GM12801 (cell line): ENCODE data around the gene NFE2.

Experiments
- TF ChIP-seq, protein P1 (sequence below): IDR thresholded peaks from one replicate; pipeline ENCODE4 v1.5.1; 2011; ENCODE audit warnings: control low read depth; ENCODE audit not compliant: insufficient read length; ENCODE audit errors: extremely low read depth

NFE2 gene

DNA sequence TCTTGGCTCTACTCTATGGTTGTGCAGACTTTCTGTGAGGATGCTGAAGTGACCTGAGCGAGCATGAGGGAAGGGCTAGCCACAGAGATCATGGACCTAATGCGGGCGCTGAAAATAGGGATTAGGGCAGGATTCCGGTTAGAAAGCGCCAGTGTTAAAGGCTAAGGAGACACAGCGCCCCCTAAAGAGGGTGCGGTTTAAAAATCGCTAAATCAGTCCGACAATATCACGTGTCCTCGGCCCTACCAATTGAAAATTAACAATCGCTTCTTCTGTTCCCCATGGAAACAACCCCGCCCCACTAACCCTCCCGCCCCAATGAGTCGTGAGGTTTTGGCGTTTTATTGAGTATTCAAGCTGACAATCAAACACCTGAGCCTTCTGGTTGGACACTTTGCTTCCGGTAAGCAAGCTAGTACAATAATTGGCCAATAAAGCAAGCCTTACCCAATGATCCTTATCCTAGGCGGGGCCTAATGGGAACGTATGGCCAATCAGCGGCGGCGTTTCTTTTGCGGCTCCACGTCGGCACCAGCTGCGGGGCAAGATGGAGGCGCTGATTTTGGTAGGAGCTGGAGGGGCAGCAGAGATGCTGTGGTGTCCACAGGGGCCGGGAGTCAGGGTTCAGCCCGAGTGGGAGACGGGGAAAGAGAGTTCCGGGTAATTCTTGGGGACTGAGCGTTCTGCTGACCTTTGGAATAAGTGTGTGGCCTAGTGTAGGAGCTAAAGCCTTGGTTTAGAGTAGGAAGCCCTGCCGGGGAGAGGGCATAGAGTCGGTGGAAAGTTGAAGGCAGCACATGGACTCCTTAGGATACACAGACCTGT is 24.0 kb upstream of the NFE2 start, which contains the start of gene COPZ1:
Gene COPZ1 (plus strand): TSS at position 515 of the 825 bp plus-strand sequence. CDS start 33 bp downstream, at position 548.
- TF ChIP-seq, protein P1, sequence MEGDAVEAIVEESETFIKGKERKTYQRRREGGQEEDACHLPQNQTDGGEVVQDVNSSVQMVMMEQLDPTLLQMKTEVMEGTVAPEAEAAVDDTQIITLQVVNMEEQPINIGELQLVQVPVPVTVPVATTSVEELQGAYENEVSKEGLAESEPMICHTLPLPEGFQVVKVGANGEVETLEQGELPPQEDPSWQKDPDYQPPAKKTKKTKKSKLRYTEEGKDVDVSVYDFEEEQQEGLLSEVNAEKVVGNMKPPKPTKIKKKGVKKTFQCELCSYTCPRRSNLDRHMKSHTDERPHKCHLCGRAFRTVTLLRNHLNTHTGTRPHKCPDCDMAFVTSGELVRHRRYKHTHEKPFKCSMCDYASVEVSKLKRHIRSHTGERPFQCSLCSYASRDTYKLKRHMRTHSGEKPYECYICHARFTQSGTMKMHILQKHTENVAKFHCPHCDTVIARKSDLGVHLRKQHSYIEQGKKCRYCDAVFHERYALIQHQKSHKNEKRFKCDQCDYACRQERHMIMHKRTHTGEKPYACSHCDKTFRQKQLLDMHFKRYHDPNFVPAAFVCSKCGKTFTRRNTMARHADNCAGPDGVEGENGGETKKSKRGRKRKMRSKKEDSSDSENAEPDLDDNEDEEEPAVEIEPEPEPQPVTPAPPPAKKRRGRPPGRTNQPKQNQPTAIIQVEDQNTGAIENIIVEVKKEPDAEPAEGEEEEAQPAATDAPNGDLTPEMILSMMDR, result no peak

DNA sequence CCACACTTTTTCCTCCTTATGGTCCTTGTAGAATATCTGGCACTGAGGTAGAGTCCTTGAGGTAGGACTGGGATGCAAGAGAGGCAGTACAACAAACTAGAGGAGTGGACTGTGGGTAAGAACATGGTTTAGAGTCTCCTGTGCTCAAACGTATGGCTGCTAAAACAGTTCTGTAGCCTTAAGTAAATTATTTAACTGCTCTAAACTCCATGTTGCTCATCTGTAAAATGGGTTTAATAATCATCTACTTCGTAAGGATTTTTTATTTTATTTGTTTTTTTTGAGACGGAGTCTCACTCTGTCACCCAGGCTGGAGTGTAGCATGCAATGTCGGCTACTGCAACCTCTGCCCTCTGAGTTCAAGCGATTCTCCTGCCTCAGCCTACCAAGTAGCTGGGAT is 20.5 kb upstream of the NFE2 start:
- TF ChIP-seq, protein P1, result no peak

DNA sequence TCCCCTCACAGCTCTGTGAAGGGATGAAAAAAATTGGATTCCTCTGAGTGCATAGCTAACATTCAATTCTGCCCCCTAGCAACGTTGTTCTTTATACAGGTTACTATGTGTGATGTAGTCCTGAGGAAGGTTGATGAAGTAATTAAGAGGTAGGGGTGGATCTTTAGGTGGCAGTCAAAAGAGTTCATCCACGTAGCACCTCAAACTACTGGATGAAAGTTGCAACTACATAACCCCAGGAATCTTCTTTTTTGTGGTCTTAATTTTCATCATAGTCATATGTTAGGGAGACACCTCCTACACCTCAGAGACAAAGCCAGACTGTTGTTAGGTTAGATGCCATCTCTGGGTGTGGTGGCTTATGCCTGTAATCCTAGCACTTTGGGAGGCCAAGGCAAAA is 10.2 kb upstream of the NFE2 start:
- TF ChIP-seq, protein P1, result no peak

DNA sequence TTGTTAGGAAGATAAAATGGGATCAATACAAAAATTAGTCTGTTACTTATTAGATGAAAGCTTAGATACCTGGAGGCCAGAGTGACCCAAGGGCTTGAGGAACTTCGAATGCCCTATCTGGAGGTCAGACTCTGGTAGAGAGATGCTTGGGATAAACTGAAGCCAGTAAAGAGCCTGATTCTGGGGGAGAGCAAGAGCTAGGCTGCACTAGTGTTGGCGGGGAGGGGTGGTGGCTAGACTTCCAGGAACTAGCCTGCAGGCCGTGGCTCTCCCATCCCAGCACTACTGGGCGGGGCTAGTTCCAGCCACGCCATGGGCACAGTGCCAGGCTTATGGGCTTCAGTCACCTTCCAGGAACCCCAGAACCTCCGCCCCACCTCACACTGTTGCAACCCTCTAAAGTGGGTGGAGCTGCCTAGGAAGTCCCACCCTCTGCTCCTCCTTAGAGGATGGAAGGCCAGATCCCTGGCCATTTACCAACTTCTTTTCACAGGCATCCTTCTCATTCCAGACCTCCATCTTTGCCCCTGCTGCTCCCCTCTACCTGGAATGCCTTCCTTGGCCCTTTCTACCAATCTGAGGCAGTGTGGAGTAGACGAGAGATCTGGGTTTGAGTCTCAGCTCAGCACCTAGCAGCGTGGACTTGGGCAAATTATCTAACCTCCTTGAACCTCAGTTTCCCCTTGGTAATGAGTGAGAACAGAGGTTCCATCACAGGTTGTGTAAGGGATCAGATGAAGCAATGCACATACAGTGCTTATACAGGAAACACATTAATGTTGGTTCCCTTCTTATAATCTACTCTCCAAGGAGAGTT is 6.3 kb upstream of the NFE2 start:
- TF ChIP-seq, protein P1, result no peak

DNA sequence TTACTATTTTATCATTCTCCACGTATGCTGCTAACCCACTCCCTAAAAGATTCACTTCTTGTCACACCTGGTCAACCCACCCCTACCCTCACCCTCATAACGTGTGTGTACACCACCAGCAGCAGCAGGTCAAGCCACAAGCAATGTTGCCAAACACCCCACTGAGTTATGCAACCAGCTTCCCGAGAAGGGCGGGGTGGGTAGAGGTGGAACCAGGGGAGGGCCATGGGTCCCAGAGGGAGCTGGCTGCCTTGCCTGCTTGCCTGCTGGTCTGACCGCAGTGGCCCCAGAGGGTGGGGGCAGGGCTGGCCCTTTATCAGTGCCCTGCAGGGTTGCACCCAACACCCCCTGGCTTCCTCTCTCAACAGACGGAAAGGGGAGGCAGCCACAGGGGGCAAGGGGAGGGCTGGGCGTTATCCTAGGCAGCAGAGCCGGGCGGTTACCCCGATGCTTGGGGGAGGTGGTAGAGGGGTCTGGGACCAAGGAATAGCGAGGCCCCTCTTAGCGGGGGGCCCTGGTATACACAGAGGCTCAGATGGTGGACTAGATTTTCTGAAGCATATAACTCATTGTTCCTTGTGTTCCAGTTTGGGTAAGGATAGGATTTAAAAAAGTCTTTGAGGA is 3.5 kb upstream of the NFE2 start:
- TF ChIP-seq, protein P1, result no peak

DNA sequence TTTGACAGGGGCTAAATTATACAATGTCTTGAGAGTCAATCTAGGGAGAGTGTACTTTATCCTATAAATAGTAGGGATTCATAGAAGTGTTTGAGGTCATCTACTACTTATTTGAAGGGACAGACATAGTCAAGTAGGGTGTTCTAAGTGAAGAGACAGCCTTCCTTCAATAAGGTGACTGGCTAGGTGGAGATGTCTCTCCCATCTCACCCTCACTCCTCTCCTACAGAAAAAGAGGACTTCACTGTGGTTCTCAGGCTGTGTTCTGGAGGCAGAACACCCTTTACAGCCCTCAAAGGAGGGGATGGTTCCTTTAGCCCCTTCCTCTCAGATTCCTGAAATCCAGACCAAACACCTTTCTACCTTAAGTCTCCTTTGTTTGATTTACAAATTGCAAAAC is 2.8 kb upstream of the NFE2 start:
- TF ChIP-seq, protein P1, result no peak
